Skin epidermis (tissue), 12 donors: ENCODE results near the gene STARD7.
A peak's percentile ranks its signal among the peaks of the same experiment; 100 is the strongest.
"Not testable (repeated sequence)": the region's sequence is repeated elsewhere in the genome, so short reads cannot be mapped to it uniquely, and the experiment has no call there.

Experiments used
- H3K27ac ChIP-seq, 21 experiments: fragments of 200-600 bp; sonication (generic) in 11 of 21; one replicate each; pipeline ENCODE4 v1.5.0; 2020; ENCODE audit warnings: mild to moderate bottlenecking in 3 of 21, inconsistent platforms in 2 of 21, moderate library complexity in 2 of 21
- H3K4me3 ChIP-seq, 7 experiments: fragments of 200-600 bp; sonication (generic) in 2 of 7; one replicate each; pipeline ENCODE4 v1.5.0; 2020; ENCODE audit warnings: inconsistent platforms in 2 of 7, mild to moderate bottlenecking in 2 of 7, moderate library complexity in 1 of 7

Gene STARD7

DNA sequence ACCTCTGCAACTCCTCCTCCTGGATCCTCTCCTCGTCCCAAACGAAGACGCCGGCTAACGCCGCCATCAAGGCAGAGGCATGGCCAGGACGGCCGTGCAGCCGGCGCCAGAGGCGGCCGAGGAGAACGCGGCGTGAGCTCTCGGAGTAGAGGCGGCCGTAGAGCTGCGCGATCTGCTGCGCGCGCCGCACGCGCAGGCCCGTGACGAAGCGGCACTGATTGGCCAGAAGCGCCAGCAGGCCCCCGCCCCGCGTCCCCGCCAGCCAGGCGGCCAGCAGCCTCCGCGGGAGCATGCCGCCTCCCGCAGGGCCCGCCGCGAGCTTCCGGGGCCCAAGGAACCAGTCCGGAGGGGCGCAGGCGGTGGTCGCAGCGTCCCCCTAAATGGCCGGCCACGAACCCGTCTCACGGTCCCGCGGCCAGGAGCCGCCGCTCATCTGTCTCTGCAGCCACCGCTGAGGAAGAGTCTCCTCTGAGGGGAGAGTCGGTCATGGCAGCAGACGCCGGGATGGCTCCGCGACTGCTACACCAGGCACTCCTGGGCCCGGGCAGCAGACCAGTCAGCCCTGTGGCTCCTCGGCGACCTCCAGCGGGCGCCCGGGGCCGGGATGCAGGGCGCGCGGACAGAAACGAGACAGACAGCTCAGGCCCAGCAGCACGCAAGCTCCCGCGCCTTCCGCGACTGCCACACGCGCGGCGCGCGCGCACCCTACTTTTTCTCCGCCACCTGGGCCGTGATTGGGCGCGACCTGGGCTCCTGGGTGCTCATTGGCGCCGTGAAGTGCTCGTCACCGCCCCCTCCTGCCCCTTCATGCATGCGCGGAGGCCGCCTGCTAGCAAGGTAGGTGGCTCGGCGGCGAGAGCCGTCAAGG is at the start of gene STARD7:
Gene STARD7, minus strand, starts transcription at position 685 of the 868 bp plus-strand sequence. Its CDS starts 393 bp downstream, at position 292.
- peak within 1 kb of the TSS; percentile 69 to 98 (median 93) for H3K4me3 ChIP-seq

DNA sequence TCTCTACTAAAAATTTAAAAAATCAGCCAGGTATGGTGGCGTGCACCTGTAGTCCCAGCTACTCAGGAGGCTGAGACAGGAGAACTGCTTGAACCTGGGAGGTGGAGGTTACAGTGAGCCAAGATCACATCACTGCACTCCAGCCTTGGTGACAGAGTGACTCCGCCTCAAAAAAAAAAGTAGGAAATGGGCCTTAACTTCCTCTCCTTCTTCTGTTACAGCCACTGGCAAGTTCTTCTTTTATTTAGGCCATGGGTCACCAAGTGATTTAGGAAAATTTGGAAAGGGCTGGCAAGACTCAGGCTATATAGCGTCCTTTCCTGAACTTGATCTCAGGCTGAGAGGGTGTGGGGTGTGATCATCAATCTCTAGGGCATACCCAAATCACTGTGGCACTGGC is 49.1 kb upstream of the STARD7 start:
- not testable (repeated sequence) for H3K4me3 ChIP-seq
- H3K27ac ChIP-seq, result peak overlapping the region in 20 of 21 experiments; percentile 9 to 88 (median 64)

More for the DNA sequence above, at the start of gene STARD7:
- peak within 1 kb of the TSS; percentile 63 to 98 (median 92) for H3K27ac ChIP-seq

DNA sequence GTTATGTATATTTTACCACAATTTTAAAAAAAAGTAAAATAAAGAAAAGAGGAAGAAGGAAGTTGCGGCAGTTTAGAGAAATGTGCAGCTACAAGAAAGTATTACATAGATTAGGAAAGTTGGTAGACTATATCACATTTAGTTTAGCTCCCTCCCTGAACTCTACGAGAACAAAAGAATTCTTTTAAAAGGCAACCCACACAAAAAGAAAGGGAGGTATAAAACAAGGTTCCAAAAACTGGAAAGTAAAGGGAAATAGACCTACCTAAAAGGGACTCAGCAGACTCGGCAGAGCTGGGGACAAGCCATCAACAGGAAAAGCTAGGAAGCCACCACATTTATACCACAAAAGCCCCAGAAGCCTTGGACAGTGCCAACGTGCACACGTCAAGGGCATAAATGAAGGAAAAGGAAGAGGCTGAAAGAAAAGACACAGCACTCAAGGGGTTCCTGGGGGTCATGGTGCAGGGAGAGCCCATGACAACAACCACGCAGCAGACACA is 48.0 kb upstream of the STARD7 start:
- H3K4me3 ChIP-seq, result no peak overlapping the region
- peak overlapping the region in 17 of 21 experiments; percentile 15 to 82 (median 62) for H3K27ac ChIP-seq

DNA sequence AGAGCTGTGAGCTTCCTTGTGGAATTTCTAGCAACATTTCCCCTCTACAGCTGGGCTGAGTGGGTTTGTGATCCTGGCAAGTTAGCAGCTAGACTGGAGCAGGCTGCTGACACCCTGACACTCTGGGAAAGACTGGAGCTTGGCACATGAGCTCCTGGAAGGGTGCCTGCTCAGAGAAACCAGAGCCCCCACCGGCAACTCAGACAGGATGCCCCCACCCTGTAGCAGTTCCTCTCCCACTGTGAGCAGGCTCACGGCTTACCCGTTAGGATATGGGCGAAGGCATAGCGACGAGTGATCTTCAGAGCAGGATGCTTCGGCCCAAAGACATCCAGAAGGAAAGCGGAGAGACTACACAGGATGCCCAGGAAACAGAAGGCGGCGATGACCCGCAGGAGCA is 45.9 kb upstream of the STARD7 start:
- Histone ChIP-seq H3K4me3 (no peak overlapping the region), H3K27ac (peak overlapping the region in 9 of 21 experiments; percentile 9 to 60 (median 28))

GRCh38 chr2:96253006-96253405 is 44.4 kb upstream of the STARD7 start:
- peak overlapping the region in 1 of 21 experiments; percentile 3 for H3K27ac ChIP-seq
- H3K4me3 ChIP-seq, result no peak overlapping the region

DNA sequence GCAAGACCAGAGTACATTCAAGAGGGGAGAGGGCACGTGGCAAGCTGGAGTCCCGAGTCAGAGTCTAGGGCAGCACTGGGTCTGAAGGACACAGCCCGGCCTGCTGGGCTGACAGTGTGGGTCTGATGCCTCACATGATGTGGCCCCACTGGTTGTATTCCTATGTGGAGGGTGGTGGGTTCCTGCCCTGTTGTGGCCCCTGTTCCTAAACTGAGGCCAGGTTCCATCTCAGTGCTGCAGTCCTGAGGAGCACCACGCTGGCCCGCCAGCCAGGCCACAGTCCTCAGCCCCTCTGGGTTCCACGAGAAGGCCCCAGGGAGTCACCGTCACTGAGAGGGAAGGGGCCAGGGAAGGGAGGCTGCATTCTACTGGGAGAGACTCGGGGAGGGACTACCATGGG is 43.9 kb upstream of the STARD7 start:
- Histone ChIP-seq H3K27ac (no peak overlapping the region), H3K4me3 (no peak overlapping the region)

DNA sequence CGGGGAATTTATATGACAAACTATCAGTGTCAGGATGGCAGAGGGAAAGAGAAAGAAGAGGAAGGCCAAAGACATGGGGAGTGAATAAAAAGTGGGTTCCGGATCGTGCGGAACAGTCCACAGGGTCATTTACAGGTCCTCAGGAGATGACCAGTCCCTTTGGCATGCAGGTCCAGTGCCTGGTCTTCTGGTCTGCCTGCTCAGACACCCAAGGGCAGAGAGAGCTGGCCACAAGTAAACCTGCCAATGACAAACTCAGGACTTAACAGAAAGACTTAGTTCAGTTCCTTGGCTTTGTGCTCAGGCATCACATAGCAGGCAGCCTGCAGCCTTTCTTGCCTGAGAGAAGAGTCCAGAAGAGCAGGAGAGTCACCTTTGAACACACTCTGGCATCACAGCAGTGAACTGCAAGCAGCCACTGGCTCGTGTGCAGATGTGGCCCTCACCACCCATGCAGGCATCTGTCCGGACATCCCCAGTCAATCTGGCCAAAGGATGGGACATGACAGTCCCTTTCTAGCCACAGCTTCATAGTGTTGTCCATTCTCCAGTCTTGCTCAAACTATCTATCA is 43.2 kb upstream of the STARD7 start:
- H3K4me3 ChIP-seq, result no peak overlapping the region
- H3K27ac ChIP-seq, result peak overlapping the region in 1 of 21 experiments; percentile 43

- Histone ChIP-seq H3K27ac (peak overlapping the region in 7 of 21 experiments; percentile 21 to 59 (median 50)), H3K4me3 (no peak overlapping the region)
These were observed 41.6 kb upstream of the STARD7 start for GRCh38 chr2:96250188-96250587.

- no peak overlapping the region for H3K4me3 ChIP-seq
- H3K27ac ChIP-seq, result peak overlapping the region in 7 of 21 experiments; percentile 28 to 59 (median 50)
These were observed 41.0 kb upstream of the STARD7 start for GRCh38 chr2:96249654-96250053.

DNA sequence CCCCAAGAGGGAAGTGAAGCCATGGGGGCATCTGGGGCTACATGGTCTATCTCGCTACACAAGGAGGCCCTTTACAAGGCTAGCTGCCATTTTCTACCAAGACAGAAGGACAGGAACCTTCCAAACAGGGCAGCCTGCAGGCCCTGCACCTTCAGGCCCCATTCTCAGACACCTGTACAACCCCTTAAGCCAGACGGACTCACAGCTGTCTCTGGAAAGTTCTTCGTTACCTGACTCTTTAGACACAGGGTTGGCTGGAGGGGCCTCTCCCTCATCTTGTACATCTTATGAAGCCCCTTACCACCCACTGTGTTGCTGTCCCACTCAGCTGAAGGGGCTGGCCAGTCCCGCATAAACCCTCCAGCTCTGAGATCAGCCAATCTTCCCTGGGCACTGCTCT is 40.0 kb upstream of the STARD7 start:
- H3K27ac ChIP-seq, result no peak overlapping the region

DNA sequence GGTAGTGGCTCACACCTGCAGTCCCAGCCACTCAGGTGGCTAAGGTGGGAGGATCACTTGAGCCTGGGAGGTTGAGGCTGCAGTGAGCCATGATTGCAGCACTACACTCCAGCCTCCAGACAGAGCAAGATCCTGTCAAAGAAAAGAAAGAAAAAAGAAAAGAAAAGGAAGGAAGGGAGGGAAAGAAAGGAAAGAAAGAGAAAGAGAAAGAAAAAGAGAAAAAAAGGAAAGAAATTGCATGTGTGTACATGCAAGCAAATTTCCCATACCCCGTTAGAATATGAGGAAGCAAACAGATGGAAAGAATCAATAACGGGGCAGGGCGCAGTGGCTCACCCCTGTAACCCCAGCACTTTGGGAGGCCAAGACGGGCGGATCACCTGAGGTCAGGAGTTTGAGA is 39.3 kb upstream of the STARD7 start:
- H3K27ac ChIP-seq, result no peak overlapping the region
- H3K4me3 ChIP-seq, result no peak overlapping the region

More for the DNA sequence above, 40.0 kb upstream of the STARD7 start:
- no peak overlapping the region for H3K4me3 ChIP-seq

DNA sequence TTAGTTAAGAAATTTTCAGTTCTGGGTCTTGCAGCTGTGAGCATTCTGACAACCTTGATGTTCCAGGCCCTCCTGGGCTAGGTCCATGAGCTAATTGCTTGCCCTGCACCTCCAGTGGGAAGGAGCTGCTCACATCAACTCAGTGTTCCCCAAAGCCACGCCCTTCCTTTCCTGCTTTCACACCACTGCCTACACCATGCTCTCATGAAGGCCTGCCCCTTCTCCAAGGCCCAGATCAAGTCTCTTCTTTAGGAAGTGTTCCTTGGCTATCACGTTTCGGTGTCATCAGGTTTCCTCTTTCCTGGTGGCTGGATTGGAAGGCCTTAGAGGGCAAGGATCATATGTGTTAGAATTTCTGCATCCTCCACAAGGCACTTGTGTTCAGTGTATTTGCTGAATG is 38.4 kb upstream of the STARD7 start:
- peak overlapping the region in 3 of 21 experiments; percentile 42 to 77 (median 70) for H3K27ac ChIP-seq
- H3K4me3 ChIP-seq, result no peak overlapping the region

DNA sequence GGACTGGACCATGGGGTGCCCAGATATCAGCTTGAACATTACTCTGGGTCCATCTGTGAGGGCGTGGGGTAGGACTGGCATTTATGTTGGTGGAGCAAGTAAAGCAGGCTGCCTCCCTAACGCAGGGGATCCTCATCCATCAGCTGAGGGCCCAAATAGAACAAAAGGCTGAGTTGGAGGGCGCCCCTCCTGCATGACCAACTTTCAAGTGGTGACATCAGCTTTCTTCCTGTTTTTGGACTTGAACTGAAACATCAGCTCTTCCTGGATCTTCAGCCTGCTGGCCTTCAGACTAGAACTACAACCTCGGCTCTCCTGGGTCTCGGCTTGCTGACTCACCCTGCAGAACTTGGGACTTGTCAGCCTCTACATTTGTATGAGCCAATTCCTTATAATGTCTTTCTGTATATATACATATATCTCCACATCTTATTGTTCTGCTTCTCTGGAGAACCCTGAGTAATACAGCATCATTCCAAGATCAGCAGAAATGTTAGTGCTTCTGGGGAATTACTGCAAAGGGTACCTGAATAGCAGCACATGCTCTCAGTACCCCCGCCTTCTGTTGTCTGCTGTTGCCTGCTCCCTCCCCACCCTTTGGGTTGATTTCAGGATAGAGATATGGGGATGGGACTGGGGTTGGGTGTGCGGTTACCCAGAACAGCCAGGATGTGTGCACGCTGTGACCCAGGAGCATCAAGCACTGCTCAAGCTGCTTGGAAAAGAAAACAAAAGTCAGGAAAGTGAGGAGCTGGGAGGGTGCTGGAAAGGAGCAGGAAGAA is 37.2 kb upstream of the STARD7 start:
- H3K4me3 ChIP-seq, result no peak overlapping the region
- H3K27ac ChIP-seq, result peak overlapping the region in 10 of 21 experiments; percentile 10 to 77 (median 55)

GRCh38 chr2:96243843-96244242 is 35.2 kb upstream of the STARD7 start:
- no peak overlapping the region for H3K27ac ChIP-seq

DNA sequence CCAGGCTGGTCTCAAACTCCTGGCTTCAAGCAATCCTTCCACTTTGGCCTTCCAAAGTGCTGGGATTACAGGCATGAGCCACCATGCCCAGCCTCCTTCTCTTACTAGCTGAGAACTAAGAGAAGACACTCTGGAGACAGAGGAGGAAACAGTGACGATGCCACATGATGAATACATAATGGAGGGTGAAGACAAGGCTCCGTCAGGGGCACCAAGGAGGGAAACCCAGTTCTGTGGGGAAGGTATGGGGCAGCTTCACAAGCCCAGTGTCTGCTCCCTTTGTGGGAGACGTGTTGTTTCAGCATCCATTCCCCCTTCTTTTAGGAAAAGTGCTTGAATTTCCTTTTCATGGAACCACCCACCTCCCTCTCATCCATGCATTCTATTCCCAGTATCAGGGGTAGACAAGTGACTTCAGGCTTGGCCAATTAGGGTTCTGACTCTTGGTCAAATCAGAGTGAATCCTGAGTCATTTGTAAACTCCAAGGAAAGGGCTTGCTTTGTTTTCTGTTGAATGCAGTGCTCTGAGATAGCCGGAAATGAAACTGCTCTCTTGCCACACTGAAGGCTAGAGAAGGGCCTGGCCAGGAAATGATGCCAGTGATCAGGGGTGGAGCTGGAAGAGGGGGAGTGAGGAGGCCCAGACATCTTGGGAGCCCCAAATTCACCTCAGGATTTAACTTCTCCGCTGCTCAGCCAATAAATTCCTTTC is 33.4 kb upstream of the STARD7 start:
- Histone ChIP-seq H3K27ac (peak overlapping the region in 20 of 21 experiments; percentile 47 to 93 (median 78)), H3K4me3 (no peak overlapping the region)

More at GRCh38 chr2:96243843-96244242, 35.2 kb upstream of the STARD7 start:
- H3K4me3 ChIP-seq, result no peak overlapping the region

DNA sequence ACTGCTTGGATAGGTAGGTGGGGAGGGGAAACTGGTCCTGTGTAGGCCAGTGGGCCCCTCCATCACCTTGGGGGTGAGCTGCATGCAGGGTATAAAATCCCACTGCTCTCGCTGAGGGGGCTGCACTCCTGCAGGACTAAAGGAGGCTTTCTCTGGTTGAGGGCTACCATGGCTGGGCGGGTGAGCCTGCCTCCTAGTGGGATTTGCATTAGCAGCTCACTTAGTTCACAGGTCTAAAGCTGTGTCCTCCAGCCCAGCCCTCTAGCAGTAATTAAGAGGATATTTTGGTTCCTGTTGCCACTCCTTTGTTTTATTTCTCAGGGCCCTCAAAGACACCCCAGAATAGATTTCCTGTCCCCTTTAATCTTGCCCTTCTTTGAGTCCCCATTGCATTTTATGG is 32.6 kb upstream of the STARD7 start:
- Histone ChIP-seq H3K4me3 (no peak overlapping the region), H3K27ac (peak overlapping the region in 20 of 21 experiments; percentile 20 to 93 (median 78))

DNA sequence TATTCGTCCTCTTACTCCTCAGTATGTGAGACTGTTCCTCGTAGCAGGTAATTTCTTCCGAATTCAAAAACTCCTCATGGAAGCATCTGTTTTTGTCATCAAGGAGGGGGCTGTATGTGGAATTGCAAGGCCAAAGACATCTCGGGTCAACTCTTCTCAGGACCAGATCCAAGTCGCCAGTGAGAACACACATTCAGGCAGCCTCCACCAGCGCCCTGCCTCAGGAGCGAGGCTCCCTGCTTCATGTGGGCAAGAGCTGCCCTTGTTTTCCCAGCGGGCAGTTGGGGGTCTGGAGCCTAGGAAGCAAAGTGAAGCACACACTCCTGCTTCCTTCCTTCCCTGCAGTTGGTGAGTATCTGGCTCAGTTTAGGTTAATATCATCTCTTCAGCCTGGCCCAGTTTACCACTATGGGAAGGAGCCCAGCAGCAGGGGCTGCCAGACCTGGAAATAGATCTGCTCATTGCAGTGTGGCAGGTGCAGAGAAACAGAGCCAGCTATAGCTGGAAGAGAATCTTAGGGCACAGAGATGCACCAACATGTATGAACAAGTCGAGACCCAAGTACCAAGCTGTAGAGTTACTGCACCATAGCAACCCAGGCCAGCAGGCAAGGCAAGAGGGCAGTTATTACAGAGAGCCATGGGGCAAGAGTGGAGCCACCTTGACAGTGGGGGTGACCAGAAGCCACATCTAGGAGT is 31.9 kb upstream of the STARD7 start:
- Histone ChIP-seq H3K27ac (peak overlapping the region in 8 of 21 experiments; percentile 9 to 87 (median 66)), H3K4me3 (no peak overlapping the region)

DNA sequence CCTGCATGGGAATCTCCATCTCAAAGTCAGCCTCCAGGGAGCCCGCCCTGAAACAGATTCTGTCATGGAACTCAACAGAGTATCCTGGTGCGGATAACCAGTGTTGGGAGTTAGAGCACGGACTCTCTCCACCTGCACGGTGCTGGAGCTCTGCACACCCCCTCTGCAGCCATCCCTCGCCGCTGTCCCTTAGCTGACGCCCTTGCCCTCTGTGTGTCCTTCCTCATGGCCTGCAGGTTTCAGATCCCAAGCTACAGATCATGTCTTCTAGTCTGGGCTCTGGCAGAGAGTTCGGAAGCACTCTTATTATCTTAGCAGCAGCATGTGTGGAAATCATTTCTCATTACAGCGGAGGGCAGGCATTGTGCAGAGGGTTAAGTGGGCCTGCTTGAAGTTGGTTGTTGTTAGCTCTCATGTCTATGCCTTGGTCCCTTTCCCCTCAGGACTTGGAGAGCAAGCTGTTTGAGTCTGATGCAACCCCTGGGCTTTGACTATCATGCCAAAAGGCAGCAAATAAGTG is 31.2 kb upstream of the STARD7 start:
- Histone ChIP-seq H3K4me3 (no peak overlapping the region), H3K27ac (no peak overlapping the region)
